DMS153 treated with DMSO at 0.1 percent for 48 hours (cell line): ENCODE results near the gene HOXA6.

Experiments used
- DNase-seq: peaks from one replicate; lab custom pipeline; 2025; ENCODE audit not compliant: unreplicated experiment; lab: John Stamatoyannopoulos, UW

The HOXA6 gene

DNA sequence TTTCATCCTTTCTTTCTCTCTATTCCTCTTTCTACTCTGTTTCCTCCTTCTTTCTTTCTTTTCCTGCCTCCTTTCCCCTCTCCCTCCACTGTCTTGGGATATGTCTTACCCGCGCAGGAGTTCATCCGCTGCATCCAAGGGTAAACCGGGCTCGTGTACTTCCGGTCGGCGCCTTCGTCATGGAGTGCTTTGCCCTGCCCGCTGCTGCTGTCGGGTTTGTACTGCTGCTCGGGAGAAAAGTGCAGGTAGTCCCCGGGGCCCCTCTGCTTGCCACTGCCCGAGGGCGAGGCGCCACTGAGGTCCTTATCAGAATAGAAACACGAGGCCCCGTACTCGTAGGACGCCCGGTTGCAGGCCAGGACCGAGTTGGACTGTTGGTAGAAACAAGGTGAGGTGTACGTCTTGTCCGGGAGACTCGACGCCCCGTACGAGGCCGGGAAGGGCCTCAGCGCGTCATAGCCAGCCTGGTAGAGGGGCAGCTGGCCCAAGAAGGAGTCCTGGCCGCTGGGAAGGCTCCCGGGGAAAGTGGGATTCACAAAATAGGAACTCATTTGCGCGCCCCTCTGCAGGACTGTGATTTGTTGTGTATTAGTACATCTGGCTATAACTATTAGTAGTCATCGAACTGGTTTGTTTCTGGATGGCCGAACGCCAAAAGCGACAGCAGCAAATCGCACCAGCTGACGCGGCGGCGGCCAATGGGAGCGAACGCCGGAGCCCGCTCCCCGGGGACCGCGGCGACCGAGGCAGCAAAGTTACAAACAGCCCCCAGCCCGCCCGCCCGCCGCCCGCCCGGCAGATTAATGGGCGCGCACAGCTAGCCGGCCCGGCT, at the start of gene HOXA6:
TSS of gene HOXA6 (minus strand) at position 576 of the 832 bp plus-strand sequence. CDS start at position 551, 25 bp downstream.
- DNase-seq = peak; percentile 85

DNA sequence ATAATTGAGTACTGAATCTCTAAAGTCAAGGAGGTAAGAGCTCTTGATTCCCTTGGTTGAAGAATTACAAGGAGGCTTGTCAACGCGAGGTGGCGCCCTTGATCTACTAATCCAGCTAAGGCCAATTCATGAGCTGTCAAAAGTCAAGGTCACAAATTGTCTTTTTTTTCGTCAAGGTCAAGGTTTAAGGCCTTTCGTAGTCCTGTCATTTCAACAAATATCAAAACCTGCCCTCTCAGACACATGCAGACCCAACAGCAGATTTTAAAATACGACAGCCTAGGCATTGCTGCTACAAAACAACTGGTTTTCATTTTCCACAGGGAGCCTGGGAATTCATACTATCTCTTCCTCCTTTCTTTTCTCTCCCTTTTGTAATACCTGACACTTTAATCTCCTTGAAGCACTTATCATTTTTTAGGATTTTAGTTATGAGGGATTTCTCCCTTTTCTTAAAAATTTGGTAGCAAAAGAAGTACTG, 48.8 kb upstream of the HOXA6 start:
- DNase-seq = peak; percentile 88

GRCh38 chr7:27194686-27195379, 47.3 kb upstream of the HOXA6 start:
- no peak for DNase-seq

DNA sequence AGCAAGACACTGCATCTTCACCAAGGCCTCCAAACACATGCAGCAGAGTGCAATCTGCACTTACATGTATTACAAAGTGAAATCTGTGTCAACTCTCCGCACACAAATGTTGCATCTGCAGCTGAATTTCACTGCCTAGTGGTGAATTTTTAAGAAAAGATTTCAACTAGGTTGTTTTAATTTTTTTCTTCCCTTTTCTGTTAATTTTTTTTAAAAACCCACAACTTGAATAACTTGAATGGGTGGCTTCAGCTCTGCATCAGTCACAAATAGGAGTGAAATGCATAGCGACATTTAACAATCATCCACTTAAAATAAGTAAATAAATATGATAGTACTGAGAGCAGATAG, 46.4 kb upstream of the HOXA6 start:
- DNase-seq = no peak

- DNase-seq = no peak
Measured at GRCh38 chr7:27193335-27194001, 45.9 kb upstream of the HOXA6 start.

DNA sequence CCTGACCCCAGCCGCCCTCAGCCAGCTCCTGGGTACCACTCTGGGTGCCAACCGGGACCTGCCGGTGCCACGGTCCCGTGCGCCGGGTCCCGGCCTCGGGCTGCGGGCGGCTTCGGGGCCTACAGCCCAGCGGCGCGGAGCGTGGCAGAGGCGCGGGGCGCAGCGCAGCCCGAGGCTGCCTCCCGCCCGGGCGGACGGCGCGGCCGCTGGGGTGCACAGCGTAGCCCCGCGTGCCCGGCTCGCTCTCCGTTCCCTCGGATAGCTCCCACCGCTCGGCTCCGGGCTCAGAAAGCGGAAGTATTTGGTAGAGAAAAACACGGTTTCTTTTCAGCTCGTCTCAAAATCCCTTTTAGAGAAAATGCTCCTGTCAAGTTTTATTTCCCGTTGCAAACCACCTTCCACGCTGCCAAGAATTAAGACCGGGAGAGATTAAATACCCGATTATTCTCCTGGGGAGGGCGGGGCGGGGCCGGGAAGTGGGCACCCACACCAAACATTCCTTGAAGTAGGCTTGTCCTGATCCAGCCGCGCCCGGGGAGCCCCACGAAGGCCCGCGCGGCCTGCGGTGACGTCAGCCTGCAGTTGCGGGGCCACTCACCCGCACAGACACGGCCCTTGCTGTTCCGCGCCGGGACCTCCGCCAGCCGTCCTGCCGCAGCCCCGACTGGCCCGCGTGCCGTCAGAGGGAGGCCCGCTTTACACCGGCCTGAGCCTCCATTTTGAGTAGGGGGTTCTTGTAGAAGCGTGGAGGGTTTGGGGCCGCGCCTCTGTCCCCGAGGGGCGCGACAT, 45.2 kb upstream of the HOXA6 start:
- no peak for DNase-seq

- no peak for DNase-seq
Measured at GRCh38 chr7:27191833-27192545, 44.4 kb upstream of the HOXA6 start.

DNA sequence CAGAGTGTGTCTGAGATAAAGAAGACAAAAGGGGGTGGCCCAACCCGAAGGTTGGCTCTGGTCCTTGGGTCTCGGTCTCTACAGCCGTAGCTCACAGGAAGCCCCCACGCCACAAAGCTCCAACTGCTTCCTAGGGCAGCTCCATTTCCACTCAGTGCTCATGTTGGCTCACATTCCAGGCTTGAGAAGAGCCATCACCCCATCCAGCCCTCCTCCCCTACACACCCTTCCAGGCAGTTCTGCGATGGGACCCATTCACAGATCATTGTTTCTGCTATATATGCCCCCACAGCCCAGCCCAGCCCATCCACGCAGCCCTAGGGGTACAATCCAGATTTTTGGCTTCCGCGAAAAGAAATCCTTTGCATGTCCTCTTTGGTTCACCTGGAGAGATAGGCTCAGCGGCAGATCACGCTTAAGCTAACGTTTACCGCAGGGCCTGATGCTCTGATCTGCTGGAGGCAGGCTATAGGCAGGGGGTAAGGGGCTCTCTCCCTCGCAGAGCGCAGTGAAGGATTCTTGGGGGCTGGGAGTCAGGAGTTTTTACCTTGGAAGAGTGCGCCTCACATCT, 43.7 kb upstream of the HOXA6 start:
- no peak for DNase-seq

DNA sequence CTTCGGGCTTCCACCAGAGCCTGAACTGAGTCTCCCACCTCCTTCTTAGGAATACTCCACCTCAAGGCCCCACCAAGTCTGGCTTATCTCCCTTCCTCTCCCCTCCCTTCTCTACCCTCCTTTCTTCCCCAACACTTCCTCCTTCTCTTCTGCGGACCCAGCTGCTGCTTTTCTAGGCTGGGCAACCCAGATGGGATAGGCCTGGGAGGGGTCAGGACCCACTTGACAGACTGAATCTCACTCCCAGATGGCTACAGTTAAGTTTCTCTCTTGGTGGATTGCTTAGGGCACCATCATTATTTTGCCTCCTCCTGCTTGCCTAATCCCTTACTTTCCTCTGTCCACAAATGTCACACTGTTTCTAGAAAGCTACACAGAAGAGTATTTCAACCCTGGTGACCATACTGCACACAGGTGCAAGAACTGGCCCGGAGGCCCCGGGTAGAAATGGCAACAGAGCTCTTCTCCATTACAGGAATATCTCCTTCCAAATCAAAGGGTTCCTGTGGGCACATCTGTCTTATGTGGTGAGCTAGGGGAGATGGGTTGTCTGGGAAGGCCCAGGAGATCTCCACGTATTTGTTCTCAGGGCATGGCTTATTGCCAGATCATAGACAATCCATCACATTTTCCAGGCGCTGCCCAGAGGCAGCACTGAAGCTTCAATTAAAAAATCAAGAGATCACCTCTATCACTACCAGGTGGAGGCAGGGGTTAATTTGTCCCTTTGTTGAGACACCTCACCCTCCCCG, 42.6 kb upstream of the HOXA6 start:
- DNase-seq = no peak

- DNase-seq = no peak
Measured at GRCh38 chr7:27189295-27189996, 41.9 kb upstream of the HOXA6 start.

GRCh38 chr7:27188386-27189294, 41.1 kb upstream of the HOXA6 start:
- DNase-seq = peak; percentile 27

DNA sequence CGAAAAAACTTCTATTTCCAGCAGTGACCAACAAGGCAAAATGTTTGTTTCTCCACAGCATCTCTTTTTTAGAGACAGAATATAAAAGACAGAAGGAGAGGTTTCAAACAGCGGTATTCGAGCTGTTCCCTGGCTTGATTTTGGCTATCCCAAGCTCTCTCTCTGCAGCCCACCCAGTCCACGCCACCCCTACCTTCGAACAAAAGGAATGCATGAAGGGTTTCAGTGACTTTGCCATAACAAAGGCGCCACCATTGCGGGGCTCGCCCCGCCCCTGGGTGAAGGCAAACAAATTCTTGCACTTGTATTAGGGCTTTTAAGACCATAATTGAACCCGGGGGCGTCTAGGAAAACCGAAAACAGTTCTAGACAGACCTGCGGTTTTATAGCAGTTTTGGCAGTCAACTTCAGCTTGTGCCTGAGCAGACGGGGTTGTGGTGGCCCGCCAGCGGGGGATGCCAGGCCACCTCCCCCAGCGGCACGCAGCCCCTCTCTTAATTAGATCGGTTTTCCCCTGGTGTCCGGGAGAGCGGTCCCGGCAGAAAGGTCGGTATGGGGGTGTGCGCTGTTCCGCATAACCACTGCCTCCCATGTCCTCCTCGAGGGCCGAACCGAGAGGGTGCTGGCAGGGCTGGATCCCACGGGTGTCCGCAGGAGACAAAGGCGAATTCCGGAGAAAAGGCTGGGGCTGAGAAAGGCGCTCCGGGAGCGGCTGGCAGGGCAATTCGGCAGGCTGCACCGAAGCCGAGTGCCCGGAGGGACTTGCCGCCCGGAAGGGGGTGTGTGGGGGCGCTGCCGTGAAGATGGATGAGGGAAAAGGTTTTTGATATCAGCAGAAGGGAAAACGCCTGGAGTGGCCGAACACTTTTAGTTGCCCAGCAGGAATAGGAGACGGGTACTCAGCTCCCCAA, 40.2 kb upstream of the HOXA6 start:
- DNase-seq = no peak

- DNase-seq = no peak
Measured at GRCh38 chr7:27186668-27187474, 39.3 kb upstream of the HOXA6 start.

DNA sequence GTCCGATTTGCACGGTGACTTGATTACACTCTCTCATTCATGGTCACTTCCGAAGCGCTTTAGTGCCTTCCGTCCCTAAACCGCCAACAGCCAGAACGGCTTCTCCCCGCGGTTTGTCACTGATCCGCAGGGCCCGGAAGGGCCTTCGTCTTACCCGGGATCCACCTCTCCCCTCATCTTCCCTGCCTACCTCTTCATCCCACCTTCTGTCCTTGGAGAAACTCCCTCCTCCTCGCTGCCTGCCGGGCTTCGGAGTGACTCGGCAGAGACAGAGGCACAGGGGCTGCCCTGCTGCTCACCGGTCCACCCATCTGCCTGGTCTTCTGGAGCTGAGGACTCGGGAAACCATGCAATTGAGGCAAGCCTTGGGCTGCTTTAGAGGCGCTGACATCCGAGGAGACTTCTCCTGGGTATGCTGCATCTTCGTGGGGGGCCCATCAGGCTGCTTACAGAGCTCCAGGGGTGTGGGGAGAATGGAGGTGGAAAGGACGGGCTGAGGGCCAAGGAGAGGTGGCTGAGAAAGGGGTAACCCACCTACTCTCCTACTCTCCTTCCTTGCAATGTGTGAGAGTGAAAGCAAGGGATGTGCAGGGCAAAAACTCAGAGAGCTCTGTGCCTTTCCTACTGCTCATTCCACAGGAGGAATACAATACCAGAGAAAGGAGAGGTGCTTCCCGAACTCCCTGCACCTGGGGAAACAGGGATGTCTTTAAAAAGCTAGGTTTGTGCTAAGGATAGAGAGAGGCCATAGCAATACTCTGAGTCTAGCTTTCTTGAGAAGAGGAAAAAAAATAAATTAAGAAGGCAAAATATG, 38.5 kb upstream of the HOXA6 start:
- no peak for DNase-seq
